ENCODE measurements around the gene AQP3.
"Not testable (repeated sequence)": the region's sequence is repeated elsewhere in the genome, so short reads cannot be mapped to it uniquely, and the experiment has no call there.

DNA sequence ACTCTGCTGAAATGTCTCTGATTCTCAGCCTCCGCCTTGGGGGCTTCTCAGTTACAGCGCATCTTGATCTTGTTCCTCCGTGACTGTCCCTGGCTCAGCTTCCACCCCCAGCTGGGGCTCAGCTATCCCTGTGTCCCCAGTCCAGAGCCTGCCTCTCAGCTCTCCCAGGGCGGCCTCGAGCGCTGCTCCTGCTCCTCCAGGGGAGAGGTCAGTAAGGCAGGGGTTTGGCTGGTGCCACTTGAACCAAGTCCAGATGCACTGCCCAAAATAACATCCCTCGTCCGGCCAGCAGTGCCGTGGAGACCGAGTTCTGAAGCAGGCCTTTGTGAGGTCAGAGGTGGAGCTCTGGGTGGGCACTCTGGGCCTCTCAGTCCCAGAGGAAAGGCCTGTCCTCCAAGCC is 45.0 kb downstream of the AQP3 start, which contains the start of gene AQP7:
- not testable (repeated sequence) for TF ChIP-seq POLR2A (IDR thresholded peaks at IDR 0.05; ENCODE audit: low read depth)
- TF ChIP-seq, protein P1, sequence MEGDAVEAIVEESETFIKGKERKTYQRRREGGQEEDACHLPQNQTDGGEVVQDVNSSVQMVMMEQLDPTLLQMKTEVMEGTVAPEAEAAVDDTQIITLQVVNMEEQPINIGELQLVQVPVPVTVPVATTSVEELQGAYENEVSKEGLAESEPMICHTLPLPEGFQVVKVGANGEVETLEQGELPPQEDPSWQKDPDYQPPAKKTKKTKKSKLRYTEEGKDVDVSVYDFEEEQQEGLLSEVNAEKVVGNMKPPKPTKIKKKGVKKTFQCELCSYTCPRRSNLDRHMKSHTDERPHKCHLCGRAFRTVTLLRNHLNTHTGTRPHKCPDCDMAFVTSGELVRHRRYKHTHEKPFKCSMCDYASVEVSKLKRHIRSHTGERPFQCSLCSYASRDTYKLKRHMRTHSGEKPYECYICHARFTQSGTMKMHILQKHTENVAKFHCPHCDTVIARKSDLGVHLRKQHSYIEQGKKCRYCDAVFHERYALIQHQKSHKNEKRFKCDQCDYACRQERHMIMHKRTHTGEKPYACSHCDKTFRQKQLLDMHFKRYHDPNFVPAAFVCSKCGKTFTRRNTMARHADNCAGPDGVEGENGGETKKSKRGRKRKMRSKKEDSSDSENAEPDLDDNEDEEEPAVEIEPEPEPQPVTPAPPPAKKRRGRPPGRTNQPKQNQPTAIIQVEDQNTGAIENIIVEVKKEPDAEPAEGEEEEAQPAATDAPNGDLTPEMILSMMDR (IDR thresholded peaks at IDR 0.05), result not testable (repeated sequence)

All from esophagus muscularis mucosa (tissue), 3 donors.